Lung microvascular endothelial cell (primary cell): ENCODE measurements around the gene DHRSX. TPM values are rescaled to one million over a fixed set of nuclear protein-coding genes. Genes with fewer than 3 reads are reported as not detected.
"Not testable (repeated sequence)": the region's sequence is repeated elsewhere in the genome, so short reads cannot be mapped to it uniquely, and the experiment has no call there.

Source experiments
- DNase-seq, 2 donors: peaks; one replicate each; pipeline versions ENCODE4 v3.0.0 to v3.0.0-alpha.2; 2010; ENCODE audit warnings: low read depth in 2 of 2
- total RNA-seq: library from RNA; depleted of rRNA; stranded (reverse); fragments of >200 nt; gene quantifications from 2 replicates; pipeline ENCODE4 v1.2.1, GENCODE V29; 2014

Gene DHRSX
- total RNA-seq, 1 donor from 2014 or later: 23.6 TPM

- DNase-seq: no peak
These were observed 43.3 kb downstream of the DHRSX start for GRCh38 chrX:2457289-2458133.

GRCh38 chrX:2456091-2456490 lies 44.7 kb downstream of the DHRSX start:
- not testable (repeated sequence) for DNase-seq

- not testable (repeated sequence) for DNase-seq
These were observed 46.2 kb downstream of the DHRSX start for GRCh38 chrX:2454620-2455019.

GRCh38 chrX:2452799-2453198 lies 48.0 kb downstream of the DHRSX start:
- DNase-seq: no peak

- DNase-seq: no peak
These were observed 48.4 kb downstream of the DHRSX start for GRCh38 chrX:2452317-2452784.

GRCh38 chrX:2451501-2452316 lies 49.1 kb downstream of the DHRSX start:
- DNase-seq: no peak

GRCh38 chrX:2450681-2451080 lies 50.1 kb downstream of the DHRSX start:
- no peak for DNase-seq

- no peak for DNase-seq
These were observed 51.5 kb downstream of the DHRSX start for GRCh38 chrX:2449135-2449886.

GRCh38 chrX:2447484-2447883 lies 53.3 kb downstream of the DHRSX start:
- no peak for DNase-seq

- DNase-seq: no peak
These were observed 54.0 kb downstream of the DHRSX start for GRCh38 chrX:2446815-2447214.

- DNase-seq: no peak
These were observed 54.8 kb downstream of the DHRSX start for GRCh38 chrX:2445662-2446623.

- DNase-seq: no peak
These were observed 58.1 kb downstream of the DHRSX start for GRCh38 chrX:2442694-2443093.

- no peak for DNase-seq
These were observed 59.3 kb downstream of the DHRSX start for GRCh38 chrX:2441466-2441865.

- no peak for DNase-seq
These were observed 61.2 kb downstream of the DHRSX start for GRCh38 chrX:2439613-2440012.

GRCh38 chrX:2435465-2435864 lies 65.3 kb downstream of the DHRSX start:
- DNase-seq: no peak

GRCh38 chrX:2434270-2435163 lies 66.3 kb downstream of the DHRSX start:
- no peak for DNase-seq

- DNase-seq: no peak
These were observed 68.4 kb downstream of the DHRSX start for GRCh38 chrX:2432298-2432863.

- no peak for DNase-seq
These were observed 70.4 kb downstream of the DHRSX start for GRCh38 chrX:2430265-2430825.

- DNase-seq: no peak
These were observed 73.0 kb downstream of the DHRSX start for GRCh38 chrX:2427737-2428136.
